Nephron progenitor cell (in vitro differentiated cells): Measurements from ENCODE around the gene IL1RN.

Source experiments
- DNase-seq: peaks from one replicate; pipeline ENCODE4 v3.0.0; 2021
- H3K27ac Mint-ChIP-seq: 2 replicates; pipeline ENCODE4 v1.8.0; 2021; ENCODE audit warnings: mild to moderate bottlenecking, moderate library complexity, mixed read lengths
- H3K27me3 Mint-ChIP-seq: 2 replicates; pipeline ENCODE4 v1.8.0; 2021; ENCODE audit warnings: mild to moderate bottlenecking, low read depth, mixed read lengths; ENCODE audit not compliant: poor library complexity
- H3K36me3 Mint-ChIP-seq: 2 replicates; pipeline ENCODE4 v1.8.0; 2021; ENCODE audit warnings: low read depth, mixed read lengths
- H3K4me1 Mint-ChIP-seq: 2 replicates; pipeline ENCODE4 v1.8.0; 2021; ENCODE audit warnings: mixed read lengths
- H3K4me3 Mint-ChIP-seq: 2 replicates; pipeline ENCODE4 v1.8.0; 2021; ENCODE audit warnings: mild to moderate bottlenecking, moderate library complexity, mixed read lengths
- H3K9me3 Mint-ChIP-seq: 2 replicates; pipeline ENCODE4 v1.8.0; 2021; ENCODE audit warnings: mild to moderate bottlenecking, moderate library complexity, mixed read lengths
- TF ChIP-seq, protein P1 (sequence below): fragments of 200-600 bp; sonication (generic); IDR thresholded peaks from 2 replicates; pipeline ENCODE4 v1.5.0; 2021; ENCODE audit warnings: antibody characterized with exemption

Gene IL1RN

DNA sequence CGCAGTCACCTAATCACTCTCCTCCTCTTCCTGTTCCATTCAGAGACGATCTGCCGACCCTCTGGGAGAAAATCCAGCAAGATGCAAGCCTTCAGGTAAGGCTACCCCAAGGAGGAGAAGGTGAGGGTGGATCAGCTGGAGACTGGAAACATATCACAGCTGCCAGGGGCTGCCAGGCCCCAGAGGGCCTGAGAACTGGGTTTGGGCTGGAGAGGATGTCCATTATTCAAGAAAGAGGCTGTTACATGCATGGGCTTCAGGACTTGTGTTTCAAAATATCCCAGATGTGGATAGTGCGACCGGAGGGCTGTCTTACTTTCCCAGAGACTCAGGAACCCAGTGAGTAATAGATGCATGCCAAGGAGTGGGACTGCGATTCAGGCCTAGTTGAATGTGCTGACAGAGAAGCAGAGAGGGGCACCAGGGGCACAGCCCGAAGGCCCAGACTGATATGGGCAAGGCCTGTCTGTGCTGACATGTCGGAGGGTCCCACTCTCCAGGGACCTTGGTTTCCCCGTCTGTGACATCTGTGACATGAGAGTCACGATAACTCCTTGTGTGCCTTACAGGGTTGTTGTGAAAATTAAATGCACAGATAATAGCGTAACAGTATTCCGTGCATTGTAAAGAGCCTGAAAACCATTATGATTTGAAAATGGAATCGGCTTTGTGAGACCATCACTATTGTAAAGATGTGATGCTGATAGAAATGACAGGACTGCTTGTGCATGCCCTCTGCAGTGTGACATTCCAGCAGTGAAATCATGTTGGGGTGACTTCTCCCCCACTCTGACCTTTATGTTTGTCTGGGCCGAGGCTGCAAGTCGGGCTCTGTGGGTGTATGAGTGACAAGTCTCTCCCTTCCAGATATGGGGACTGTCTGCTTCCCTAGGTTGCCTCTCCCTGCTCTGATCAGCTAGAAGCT, 510 bp downstream of the IL1RN start:
- H3K27ac Mint-ChIP-seq: no peak overlapping the region
- peaks cover 37% of the 10 kb centered on the region for H3K27me3 Mint-ChIP-seq
- DNase-seq: no peak
- no peaks in the 10 kb centered on the region for H3K36me3 Mint-ChIP-seq
- TF ChIP-seq, protein P1, sequence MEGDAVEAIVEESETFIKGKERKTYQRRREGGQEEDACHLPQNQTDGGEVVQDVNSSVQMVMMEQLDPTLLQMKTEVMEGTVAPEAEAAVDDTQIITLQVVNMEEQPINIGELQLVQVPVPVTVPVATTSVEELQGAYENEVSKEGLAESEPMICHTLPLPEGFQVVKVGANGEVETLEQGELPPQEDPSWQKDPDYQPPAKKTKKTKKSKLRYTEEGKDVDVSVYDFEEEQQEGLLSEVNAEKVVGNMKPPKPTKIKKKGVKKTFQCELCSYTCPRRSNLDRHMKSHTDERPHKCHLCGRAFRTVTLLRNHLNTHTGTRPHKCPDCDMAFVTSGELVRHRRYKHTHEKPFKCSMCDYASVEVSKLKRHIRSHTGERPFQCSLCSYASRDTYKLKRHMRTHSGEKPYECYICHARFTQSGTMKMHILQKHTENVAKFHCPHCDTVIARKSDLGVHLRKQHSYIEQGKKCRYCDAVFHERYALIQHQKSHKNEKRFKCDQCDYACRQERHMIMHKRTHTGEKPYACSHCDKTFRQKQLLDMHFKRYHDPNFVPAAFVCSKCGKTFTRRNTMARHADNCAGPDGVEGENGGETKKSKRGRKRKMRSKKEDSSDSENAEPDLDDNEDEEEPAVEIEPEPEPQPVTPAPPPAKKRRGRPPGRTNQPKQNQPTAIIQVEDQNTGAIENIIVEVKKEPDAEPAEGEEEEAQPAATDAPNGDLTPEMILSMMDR: no peak
- no peaks in the 10 kb centered on the region for H3K9me3 Mint-ChIP-seq
- no peak overlapping the region for H3K4me3 Mint-ChIP-seq
- H3K4me1 Mint-ChIP-seq: no peaks in the 10 kb centered on the region

DNA sequence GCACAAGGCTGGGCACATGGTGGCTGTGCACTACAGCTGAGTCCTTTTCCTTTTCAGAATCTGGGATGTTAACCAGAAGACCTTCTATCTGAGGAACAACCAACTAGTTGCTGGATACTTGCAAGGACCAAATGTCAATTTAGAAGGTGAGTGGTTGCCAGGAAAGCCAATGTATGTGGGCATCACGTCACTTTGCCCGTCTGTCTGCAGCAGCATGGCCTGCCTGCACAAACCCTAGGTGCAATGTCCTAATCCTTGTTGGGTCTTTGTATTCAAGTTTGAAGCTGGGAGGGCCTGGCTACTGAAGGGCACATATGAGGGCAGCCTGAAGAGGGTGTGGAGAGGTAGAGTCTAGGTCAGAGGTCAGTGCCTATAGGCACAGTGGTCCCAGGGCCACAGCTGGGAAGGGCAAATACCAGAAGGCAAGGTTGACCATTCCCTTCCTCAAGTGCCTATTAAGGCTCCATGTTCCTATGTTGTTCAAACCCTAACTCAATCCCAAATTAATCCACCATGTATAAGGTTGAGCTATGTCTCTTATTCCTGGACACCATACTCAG, 2.2 kb downstream of the IL1RN start:
- no peak overlapping the region for H3K4me3 Mint-ChIP-seq
- H3K27me3 Mint-ChIP-seq: peaks cover 33% of the 10 kb centered on the region
- DNase-seq: no peak

DNA sequence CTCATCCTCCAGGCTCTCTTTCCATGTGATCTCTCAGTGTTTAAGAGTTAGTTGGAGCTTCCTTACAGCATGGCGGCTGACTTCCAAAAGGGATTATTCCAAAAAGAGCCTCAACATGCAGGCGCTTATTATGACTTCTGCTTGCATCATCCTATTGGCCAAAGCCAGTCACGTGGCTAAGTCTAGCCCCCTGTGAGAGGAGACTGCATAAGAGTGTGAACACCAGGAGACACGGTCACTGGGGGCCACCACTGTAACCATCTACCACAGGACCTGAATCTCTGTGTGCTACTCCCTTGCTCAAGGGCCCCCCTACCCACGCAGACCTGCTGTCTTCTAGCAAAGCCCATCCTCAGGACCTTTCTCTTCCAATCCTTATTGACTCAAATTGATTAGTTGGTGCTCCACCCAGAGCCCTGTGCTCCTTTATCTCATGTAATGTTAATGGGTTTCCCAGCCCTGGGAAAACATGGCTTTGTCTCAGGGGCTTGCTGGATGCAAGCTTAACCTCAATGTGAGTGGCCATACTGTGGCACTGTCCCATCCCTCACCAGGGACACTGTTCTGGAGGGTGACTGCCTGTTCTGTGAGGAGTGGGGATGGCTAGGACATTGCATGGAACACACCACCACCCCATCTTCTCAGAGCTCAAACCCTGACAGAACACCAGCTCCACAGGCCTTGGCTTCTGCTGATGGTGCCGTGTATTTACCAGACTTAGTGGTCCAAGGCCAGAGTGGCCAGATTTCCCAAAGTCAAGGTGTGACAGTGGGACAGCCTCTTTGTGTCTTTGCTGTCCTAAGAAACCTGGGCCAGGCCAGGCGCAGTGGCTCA, 4.2 kb downstream of the IL1RN start:
- H3K27me3 Mint-ChIP-seq: peaks cover 20% of the 10 kb centered on the region
- H3K27ac Mint-ChIP-seq: no peak overlapping the region
- H3K4me3 Mint-ChIP-seq: no peak overlapping the region
- no peaks in the 10 kb centered on the region for H3K36me3 Mint-ChIP-seq
- no peaks in the 10 kb centered on the region for H3K4me1 Mint-ChIP-seq
- DNase-seq: no peak
- H3K9me3 Mint-ChIP-seq: no peaks in the 10 kb centered on the region
- TF ChIP-seq, protein P1: no peak

More for the DNA sequence above, 2.2 kb downstream of the IL1RN start:
- no peaks in the 10 kb centered on the region for H3K9me3 Mint-ChIP-seq
- no peaks in the 10 kb centered on the region for H3K36me3 Mint-ChIP-seq
- H3K27ac Mint-ChIP-seq: no peak overlapping the region
- TF ChIP-seq, protein P1: no peak
- H3K4me1 Mint-ChIP-seq: no peaks in the 10 kb centered on the region

DNA sequence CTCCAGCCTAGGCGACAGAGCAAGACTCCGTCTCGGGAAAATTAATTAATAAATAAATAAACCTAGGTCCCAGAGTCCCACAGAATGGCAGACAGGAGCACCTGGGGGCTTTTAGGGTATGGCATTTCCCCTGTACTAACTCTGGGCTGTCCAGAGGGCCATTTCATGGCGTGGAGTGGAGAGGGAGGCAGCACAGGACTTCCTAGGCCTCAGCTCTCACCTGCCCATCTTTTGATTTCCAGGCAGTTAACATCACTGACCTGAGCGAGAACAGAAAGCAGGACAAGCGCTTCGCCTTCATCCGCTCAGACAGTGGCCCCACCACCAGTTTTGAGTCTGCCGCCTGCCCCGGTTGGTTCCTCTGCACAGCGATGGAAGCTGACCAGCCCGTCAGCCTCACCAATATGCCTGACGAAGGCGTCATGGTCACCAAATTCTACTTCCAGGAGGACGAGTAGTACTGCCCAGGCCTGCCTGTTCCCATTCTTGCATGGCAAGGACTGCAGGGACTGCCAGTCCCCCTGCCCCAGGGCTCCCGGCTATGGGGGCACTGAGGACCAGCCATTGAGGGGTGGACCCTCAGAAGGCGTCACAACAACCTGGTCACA, 5.1 kb downstream of the IL1RN start:
- H3K27me3 Mint-ChIP-seq: peaks cover 20% of the 10 kb centered on the region
- no peak overlapping the region for H3K27ac Mint-ChIP-seq
- DNase-seq: no peak
- no peaks in the 10 kb centered on the region for H3K4me1 Mint-ChIP-seq
- no peaks in the 10 kb centered on the region for H3K36me3 Mint-ChIP-seq
- no peak overlapping the region for H3K4me3 Mint-ChIP-seq
- no peaks in the 10 kb centered on the region for H3K9me3 Mint-ChIP-seq
- TF ChIP-seq, protein P1: no peak

DNA sequence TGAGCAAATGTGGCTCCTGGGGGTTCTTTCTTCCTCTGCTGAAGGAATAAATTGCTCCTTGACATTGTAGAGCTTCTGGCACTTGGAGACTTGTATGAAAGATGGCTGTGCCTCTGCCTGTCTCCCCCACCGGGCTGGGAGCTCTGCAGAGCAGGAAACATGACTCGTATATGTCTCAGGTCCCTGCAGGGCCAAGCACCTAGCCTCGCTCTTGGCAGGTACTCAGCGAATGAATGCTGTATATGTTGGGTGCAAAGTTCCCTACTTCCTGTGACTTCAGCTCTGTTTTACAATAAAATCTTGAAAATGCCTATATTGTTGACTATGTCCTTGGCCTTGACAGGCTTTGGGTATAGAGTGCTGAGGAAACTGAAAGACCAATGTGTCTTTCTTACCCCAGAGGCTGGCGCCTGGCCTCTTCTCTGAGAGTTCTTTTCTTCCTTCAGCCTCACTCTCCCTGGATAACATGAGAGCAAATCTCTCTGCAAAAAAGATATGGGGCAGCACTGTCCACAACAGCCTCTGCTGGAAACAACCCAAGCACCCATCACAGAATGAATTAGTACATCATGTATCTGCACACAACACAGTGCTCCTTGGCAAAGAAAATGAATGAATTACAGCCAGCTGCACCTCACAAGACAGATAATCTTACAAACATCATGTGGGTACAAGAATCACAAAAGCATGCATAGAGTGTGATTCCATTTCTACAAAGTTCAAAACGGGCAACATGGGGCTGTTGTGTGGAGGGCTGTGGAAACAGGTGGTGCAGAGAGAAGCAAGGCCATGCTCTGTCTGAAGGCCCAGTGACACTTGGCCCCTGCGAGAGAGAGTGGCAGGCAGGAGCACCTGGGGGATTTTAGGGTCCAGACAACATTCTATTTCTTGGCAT, 6.6 kb downstream of the IL1RN start:
- Mint-ChIP-seq H3K36me3 (no peaks in the 10 kb centered on the region), H3K27ac (peak overlapping the region; percentile 3), H3K4me3 (no peak overlapping the region), H3K9me3 (no peaks in the 10 kb centered on the region), H3K27me3 (peaks cover 22% of the 10 kb centered on the region), H3K4me1 (peaks cover 6% of the 10 kb centered on the region)
- DNase-seq: no peak
- TF ChIP-seq, protein P1: no peak
